KOPT-K1 (cell line): Measurements from ENCODE around the gene SYNJ2.

Experiments used
- H3K27ac ChIP-seq: fragments of 200-600 bp; sonication (generic); 2 replicates; pipeline ENCODE4 v1.5.1; 2016; ENCODE audit warnings: antibody characterized with exemption, mild to moderate bottlenecking, low read depth, low read length; ENCODE audit not compliant: poor library complexity, severe bottlenecking
- H3K36me3 ChIP-seq: fragments of 200-600 bp; sonication (generic); 2 replicates; pipeline ENCODE4 v1.5.1; 2017; ENCODE audit warnings: antibody characterized with exemption, mild to moderate bottlenecking, low read length, moderate library complexity; ENCODE audit not compliant: insufficient read depth
- H3K9me3 ChIP-seq: fragments of 200-600 bp; sonication (generic); 2 replicates; pipeline ENCODE4 v1.5.1; 2017; ENCODE audit warnings: antibody characterized with exemption, low read length, mild to moderate bottlenecking; ENCODE audit not compliant: insufficient read depth, poor library complexity, severe bottlenecking

The SYNJ2 gene

GRCh38 chr6:158040051-158040803 lies 58.6 kb downstream of the SYNJ2 start:
- peaks cover 38% of the 10 kb centered on the region for H3K36me3 ChIP-seq
- H3K27ac ChIP-seq: peak overlapping the region; percentile 42
- no peaks in the 10 kb centered on the region for H3K9me3 ChIP-seq

GRCh38 chr6:158040804-158041347 lies 59.2 kb downstream of the SYNJ2 start:
- peak overlapping the region; percentile 42 for H3K27ac ChIP-seq
- no peaks in the 10 kb centered on the region for H3K9me3 ChIP-seq
- H3K36me3 ChIP-seq: peaks cover 36% of the 10 kb centered on the region

GRCh38 chr6:158041370-158041769 lies 59.7 kb downstream of the SYNJ2 start:
- Histone ChIP-seq H3K27ac (peak overlapping the region; percentile 42), H3K36me3 (peaks cover 31% of the 10 kb centered on the region), H3K9me3 (no peaks in the 10 kb centered on the region)

GRCh38 chr6:158041788-158042187 lies 60.1 kb downstream of the SYNJ2 start:
- Histone ChIP-seq H3K27ac (peak overlapping the region; percentile 42), H3K36me3 (peaks cover 29% of the 10 kb centered on the region), H3K9me3 (no peaks in the 10 kb centered on the region)

GRCh38 chr6:158042245-158042798 lies 60.7 kb downstream of the SYNJ2 start:
- H3K36me3 ChIP-seq: peaks cover 29% of the 10 kb centered on the region
- H3K27ac ChIP-seq: peak overlapping the region; percentile 42
- no peaks in the 10 kb centered on the region for H3K9me3 ChIP-seq

- H3K36me3 ChIP-seq: peaks cover 27% of the 10 kb centered on the region
- H3K27ac ChIP-seq: no peak overlapping the region
- H3K9me3 ChIP-seq: no peaks in the 10 kb centered on the region
These were observed 61.3 kb downstream of the SYNJ2 start for GRCh38 chr6:158043008-158043407.

- no peaks in the 10 kb centered on the region for H3K9me3 ChIP-seq
- H3K27ac ChIP-seq: peak overlapping the region; percentile 19
- H3K36me3 ChIP-seq: peaks cover 29% of the 10 kb centered on the region
These were observed 62.2 kb downstream of the SYNJ2 start for GRCh38 chr6:158043586-158044524.

GRCh38 chr6:158044525-158044888 lies 62.8 kb downstream of the SYNJ2 start:
- H3K36me3 ChIP-seq: peaks cover 35% of the 10 kb centered on the region
- H3K27ac ChIP-seq: peak overlapping the region; percentile 19
- H3K9me3 ChIP-seq: no peaks in the 10 kb centered on the region

GRCh38 chr6:158046201-158047126 lies 64.8 kb downstream of the SYNJ2 start:
- H3K36me3 ChIP-seq: peaks cover 43% of the 10 kb centered on the region
- H3K27ac ChIP-seq: peak overlapping the region; percentile 93
- no peaks in the 10 kb centered on the region for H3K9me3 ChIP-seq

GRCh38 chr6:158047127-158047518 lies 65.5 kb downstream of the SYNJ2 start:
- Histone ChIP-seq H3K9me3 (no peaks in the 10 kb centered on the region), H3K36me3 (peaks cover 43% of the 10 kb centered on the region), H3K27ac (peak overlapping the region; percentile 93)

GRCh38 chr6:158047563-158048323 lies 66.1 kb downstream of the SYNJ2 start:
- Histone ChIP-seq H3K36me3 (peaks cover 39% of the 10 kb centered on the region), H3K27ac (peak overlapping the region; percentile 93), H3K9me3 (no peaks in the 10 kb centered on the region)

GRCh38 chr6:158048589-158048988 lies 66.9 kb downstream of the SYNJ2 start:
- Histone ChIP-seq H3K9me3 (no peaks in the 10 kb centered on the region), H3K36me3 (peaks cover 31% of the 10 kb centered on the region), H3K27ac (peak overlapping the region; percentile 93)

- H3K36me3 ChIP-seq: peaks cover 23% of the 10 kb centered on the region
- peak overlapping the region; percentile 93 for H3K27ac ChIP-seq
- H3K9me3 ChIP-seq: no peaks in the 10 kb centered on the region
These were observed 67.7 kb downstream of the SYNJ2 start for GRCh38 chr6:158049055-158050028.
